Dermis lymphatic vessel endothelial cell (primary cell): ENCODE results near the gene ZNF785. TPM values are rescaled to one million over a fixed set of nuclear protein-coding genes. Genes with fewer than 3 reads are reported as not detected.

ENCODE experiments used
- total RNA-seq: library from RNA; depleted of rRNA; stranded (reverse); fragments of >200 nt; gene quantifications from 2 replicates; pipeline ENCODE4 v1.2.1, GENCODE V29; 2014

The ZNF785 gene
- total RNA-seq, result 8.3 and 12.4 TPM in 2 replicates

GRCh38 chr16:30585400-30586191, at the start of gene ZNF785:
Gene ZNF785, minus strand, starts transcription at chr16:30585697. Its CDS starts 86 bp downstream, at chr16:30585611.

GRCh38 chr16:30609926-30610839, 24.7 kb upstream of the ZNF785 start, which contains the start of gene ZNF689:
Gene ZNF689, minus strand, starts transcription at chr16:30610389. Its CDS starts 348 bp downstream, at chr16:30610041.

GRCh38 chr16:30571445-30572322, 13.8 kb downstream of the ZNF785 start, which contains the start of gene ZNF688:
Gene ZNF688, minus strand, starts transcription at chr16:30571714. Its CDS starts 85 bp downstream, at chr16:30571629.

GRCh38 chr16:30557957-30558788, 27.3 kb downstream of the ZNF785 start, which contains the start of gene ZNF764:
Gene ZNF764, minus strand, starts transcription at chr16:30558374. Its CDS starts 192 bp downstream, at chr16:30558182.

GRCh38 chr16:30534368-30535105, 51.0 kb downstream of the ZNF785 start, which contains the start of gene ZNF747:
Gene ZNF747, minus strand, starts transcription at chr16:30534858. Its CDS starts 179 bp downstream, at chr16:30534679.

Other genes starting within 250 kb of the ZNF785 start
- gene CD2BP2, start 230.4 kb downstream of the ZNF785 start, total RNA-seq, result 33.8 and 39.9 TPM in 2 replicates
- gene TBC1D10B, start 215.2 kb downstream of the ZNF785 start, total RNA-seq, result 18.0 and 21.6 TPM in 2 replicates
- gene MYL11, start 210.9 kb downstream of the ZNF785 start, total RNA-seq, result not detected in 2 replicates
- gene SEPTIN1, start 203.1 kb downstream of the ZNF785 start, total RNA-seq, result 0.11 TPM in 1 of 2 replicates, not detected in the other
- 11.8 and 19.3 TPM in 2 replicates for gene ZNF48, start 190.3 kb downstream of the ZNF785 start, total RNA-seq
- gene ZNF771, start 178.1 kb downstream of the ZNF785 start, total RNA-seq, result 8.0 and 13.7 TPM in 2 replicates
- gene DCTPP1, start 155.7 kb downstream of the ZNF785 start, total RNA-seq, result 95.3 and 120 TPM in 2 replicates
- gene SEPHS2, start 139.8 kb downstream of the ZNF785 start, total RNA-seq, result 23.4 and 23.7 TPM in 2 replicates
- under 0.01 TPM in 1 of 2 replicates, not detected in the other for gene ITGAL, start 113.0 kb downstream of the ZNF785 start, total RNA-seq
- gene ZNF768, start 59.1 kb downstream of the ZNF785 start, total RNA-seq, result 14.8 and 15.3 TPM in 2 replicates
- gene ZNF747, start 50.8 kb downstream of the ZNF785 start, total RNA-seq, result 6.8 and 8.1 TPM in 2 replicates
- gene ZNF764, start 27.3 kb downstream of the ZNF785 start, total RNA-seq, result 3.1 and 4.6 TPM in 2 replicates
- 5.8 and 9.4 TPM in 2 replicates for gene ZNF688, start 14.0 kb downstream of the ZNF785 start, total RNA-seq
- gene ZNF689, start 24.7 kb upstream of the ZNF785 start, total RNA-seq, result 4.0 and 4.5 TPM in 2 replicates
- gene PRR14, start 65.3 kb upstream of the ZNF785 start, total RNA-seq, result 3.8 and 5.5 TPM in 2 replicates
- gene FBRS, start 72.7 kb upstream of the ZNF785 start, total RNA-seq, result 13.9 and 14.2 TPM in 2 replicates
- gene SRCAP, start 113.5 kb upstream of the ZNF785 start, total RNA-seq, result 27.6 TPM in 2 replicates
- 12.3 and 17.4 TPM in 2 replicates for gene PHKG2, start 162.7 kb upstream of the ZNF785 start, total RNA-seq
- 0.54 and 1.1 TPM in 2 replicates for gene CFAP119, start 176.4 kb upstream of the ZNF785 start, total RNA-seq
- gene RNF40, start 176.6 kb upstream of the ZNF785 start, total RNA-seq, result 34.4 and 52.9 TPM in 2 replicates
- 5.2 and 6.4 TPM in 2 replicates for gene ZNF629, start 201.5 kb upstream of the ZNF785 start, total RNA-seq